B cell (primary cell): ENCODE measurements around the gene MARF1. TPM values are rescaled to one million over a fixed set of nuclear protein-coding genes. Genes with fewer than 3 reads are reported as not detected.

ENCODE experiments used
- ATAC-seq: fragments of 200-7000 bp; cut with Tn5 transposase; one replicate; pipeline ENCODE4 v1.10.0; 2021; ENCODE audit warnings: low read depth, mild to moderate bottlenecking, moderate number of reproducible peaks, moderate library complexity
- CTCF ChIA-PET: fragments of 350-600 bp; sonication (Branson Sonifier 250); formaldehyde crosslinking; loops from one replicate; lab custom pipeline; 2021; ENCODE audit warnings: antibody characterized with exemption, inconsistent platforms; lab: Charles Lee
- POLR2A ChIA-PET: fragments of 350-600 bp; sonication (Branson Sonifier 250); formaldehyde crosslinking; loops from one replicate; lab custom pipeline; 2021; ENCODE audit warnings: antibody characterized with exemption; lab: Charles Lee
- DNase-seq: peaks from one replicate; pipeline ENCODE4 v3.0.0; 2013
- H2AFZ ChIP-seq: 2 replicates; pipeline ENCODE4 v1.6.1; 2012; ENCODE audit warnings: mild to moderate bottlenecking, low read depth, low read length; ENCODE audit not compliant: insufficient read depth, poor library complexity, severe bottlenecking
- H3K27ac ChIP-seq, 2 donors: 1 replicate in 1 of 2; 2 replicates in 1 of 2; pipeline ENCODE4 v1.5.1; 2012 to 2013; ENCODE audit warnings: low read length in 2 of 2, mild to moderate bottlenecking in 2 of 2, moderate library complexity in 1 of 2
- H3K27me3 ChIP-seq, 4 experiments: fragments of 200-600 bp in 1 of 4; sonication (generic) in 1 of 4; replicated peaks in 1 of 4; 1 replicate in 2 of 4; 2 replicates in 2 of 4; pipeline versions ENCODE4 v1.6.1 to v1.7.0; 2013 to 2016; ENCODE audit warnings: low read length in 3 of 4, mild to moderate bottlenecking in 2 of 4, mixed read lengths in 1 of 4, moderate library complexity in 1 of 4; ENCODE audit not compliant: insufficient read depth in 4 of 4, control insufficient read depth in 3 of 4; ENCODE audit errors: control extremely low read depth in 1 of 4
- H3K36me3 ChIP-seq, 2 experiments: replicated peaks in 1 of 2; 1 replicate in 1 of 2; 2 replicates in 1 of 2; pipeline versions ENCODE4 v1.6.1 to v1.7.1; 2013; ENCODE audit warnings: low read length in 1 of 2; ENCODE audit not compliant: insufficient read depth in 2 of 2, control insufficient read depth in 1 of 2; ENCODE audit errors: control extremely low read depth in 1 of 2, extremely low read depth in 1 of 2
- H3K4me1 ChIP-seq, 2 donors: fragments of 200-600 bp in 1 of 2; sonication (generic) in 1 of 2; 1 replicate in 1 of 2; 2 replicates in 1 of 2; pipeline versions ENCODE4 v1.5.1 to v1.6.1; 2013 to 2017; ENCODE audit warnings: low read length in 2 of 2; ENCODE audit not compliant: control insufficient read depth in 2 of 2, insufficient read depth in 2 of 2
- H3K4me2 ChIP-seq: replicated peaks from 2 replicates; pipeline ENCODE3; 2012; ENCODE audit warnings: mild to moderate bottlenecking, low read depth, low read length; ENCODE audit not compliant: poor library complexity, severe bottlenecking
- H3K4me3 ChIP-seq, 5 experiments: fragments of 200-600 bp in 1 of 5; sonication (generic) in 1 of 5; 1 replicate in 3 of 5; 2 replicates in 2 of 5; pipeline versions ENCODE4 v1.5.1 to v1.7.0; 2011 to 2016; ENCODE audit warnings: low read length in 4 of 5, mild to moderate bottlenecking in 4 of 5, low read depth in 2 of 5, control low read depth in 1 of 5, moderate library complexity in 1 of 5; ENCODE audit not compliant: insufficient read depth in 1 of 5; ENCODE audit errors: control extremely low read depth in 1 of 5, extremely low read depth in 1 of 5
- H3K79me2 ChIP-seq: fragments of 200-600 bp; sonication (generic); one replicate; pipeline ENCODE4 v1.6.0; 2016; ENCODE audit warnings: low read length; ENCODE audit not compliant: control insufficient read depth, insufficient read depth
- H3K9ac ChIP-seq: fragments of 200-600 bp; sonication (generic); 2 replicates; pipeline ENCODE4 v1.6.1; 2017; ENCODE audit warnings: mild to moderate bottlenecking, low read length, moderate library complexity
- H3K9me3 ChIP-seq, 3 donors: one replicate each; pipeline versions ENCODE4 v1.6.1 to v1.7.1; 2013; ENCODE audit warnings: low read length in 2 of 3; ENCODE audit not compliant: control insufficient read depth in 2 of 3, insufficient read depth in 1 of 3; ENCODE audit errors: control extremely low read depth in 1 of 3
- H4K20me1 ChIP-seq: 2 replicates; pipeline ENCODE4 v1.6.0; 2012; ENCODE audit warnings: mild to moderate bottlenecking, low read length; ENCODE audit not compliant: insufficient read depth, control insufficient read depth, poor library complexity, severe bottlenecking
- H3K27ac Mint-ChIP-seq: one replicate; pipeline ENCODE4 v1.8.0; 2021; ENCODE audit warnings: mixed read lengths
- H3K27me3 Mint-ChIP-seq: one replicate; pipeline ENCODE4 v1.8.0; 2021; ENCODE audit warnings: mixed read lengths
- H3K4me1 Mint-ChIP-seq: one replicate; pipeline ENCODE4 v1.8.0; 2021; ENCODE audit warnings: mixed read lengths
- H3K4me3 Mint-ChIP-seq: one replicate; pipeline ENCODE4 v1.8.0; 2021; ENCODE audit warnings: mixed read lengths
- H3K9me3 Mint-ChIP-seq: one replicate; pipeline ENCODE4 v1.8.0; 2022; ENCODE audit warnings: mixed read lengths; ENCODE audit not compliant: insufficient read depth
- EZH2 ChIP-seq: IDR thresholded peaks from 2 replicates; pipeline ENCODE4 v1.6.1; 2012; ENCODE audit warnings: borderline replicate concordance, low read depth, mild to moderate bottlenecking, moderate library complexity, low read length; ENCODE audit not compliant: insufficient read depth, poor library complexity, severe bottlenecking
- WGBS: methylation state at CpG from one replicate; pipeline ENCODE4 v1.1.5; 2013; ENCODE audit warnings: missing lambda C conversion rate; ENCODE audit not compliant: insufficient coverage; 5-methylcytosine and 5-hydroxymethylcytosine counted together
- intact Hi-C: fragments of 100-400 bp; cut with micrococcal nuclease; formaldehyde crosslinking; loops from one replicate; pipeline ENCODE4 v1.10.0; 2022
- polyA plus RNA-seq: library from polyadenylated mRNA; depleted of rRNA; stranded (reverse); fragments of >200 nt; gene quantifications from 2 replicates; pipeline ENCODE4 v1.2.3, GENCODE V29; 2012
- total RNA-seq, 2 donors: library from RNA; stranded (reverse); fragments of 120-200 nt in 1 of 2; gene quantifications; 1 replicate in 1 of 2; 2 replicates in 1 of 2; pipeline versions ENCODE4 v1.2.3 to v1.2.4, GENCODE V29; 2013 to 2022
- TF ChIP-seq, protein P1 (sequence below): fragments of 200-600 bp; IDR thresholded peaks from one replicate; pipeline ENCODE4 v1.8.0; 2022; ENCODE audit warnings: antibody characterized with exemption, mild to moderate bottlenecking

The MARF1 gene
- total and polyA plus RNA-seq, 2 donors (not counting 1 experiment from before 2014, with no cell fraction given), result 68.0 to 366 TPM

DNA sequence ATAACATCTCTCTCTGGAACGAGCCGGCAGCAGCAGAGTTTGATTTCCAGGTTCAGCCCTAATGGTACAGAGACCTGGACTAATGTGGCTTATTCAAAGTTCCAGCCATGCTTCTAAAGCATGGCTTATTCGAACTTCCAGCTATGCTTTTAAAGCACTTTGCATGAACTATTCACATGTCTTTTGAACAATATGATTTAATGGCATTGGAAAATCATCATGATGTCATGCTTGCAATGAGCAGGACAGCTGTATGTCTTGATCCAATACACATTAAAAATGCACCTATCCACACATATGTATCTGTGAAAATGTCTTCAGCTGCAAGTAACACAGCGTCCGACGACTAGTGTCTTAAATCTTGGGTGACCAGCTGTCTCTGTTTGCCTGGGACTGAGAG lies 85.7 kb downstream of the MARF1 start:
- H3K27ac Mint-ChIP-seq, result no peak overlapping the region
- ATAC-seq, result no peak
- WGBS, result 100% methylated on average over 5 of the region's 6 CpGs
- intact Hi-C loops, result no loop called here
- Histone ChIP-seq H3K4me2 (no peak overlapping the region), H2AFZ (no peak overlapping the region), H3K79me2 (no peaks in the 10 kb centered on the region), H3K4me1 (no peaks in the 10 kb centered on the region), H3K4me3 (no peak overlapping the region), H3K27ac (no peak overlapping the region), H3K9me3 (peaks cover 0 to 3% (median 0%) of the 10 kb centered on the region in 3 donors), H3K27me3 (no peaks in the 10 kb centered on the region), H4K20me1 (no peaks in the 10 kb centered on the region), H3K9ac (no peak overlapping the region), H3K36me3 (no peaks in the 10 kb centered on the region)
- ChIA-PET CTCF (no interaction called here), POLR2A (no interaction called here)
- no peak overlapping the region for H3K4me3 Mint-ChIP-seq
- no peaks in the 10 kb centered on the region for H3K4me1 Mint-ChIP-seq
- no peak for DNase-seq
- H3K9me3 Mint-ChIP-seq, result no peaks in the 10 kb centered on the region
- H3K27me3 Mint-ChIP-seq, result no peaks in the 10 kb centered on the region
- TF ChIP-seq, protein P1, sequence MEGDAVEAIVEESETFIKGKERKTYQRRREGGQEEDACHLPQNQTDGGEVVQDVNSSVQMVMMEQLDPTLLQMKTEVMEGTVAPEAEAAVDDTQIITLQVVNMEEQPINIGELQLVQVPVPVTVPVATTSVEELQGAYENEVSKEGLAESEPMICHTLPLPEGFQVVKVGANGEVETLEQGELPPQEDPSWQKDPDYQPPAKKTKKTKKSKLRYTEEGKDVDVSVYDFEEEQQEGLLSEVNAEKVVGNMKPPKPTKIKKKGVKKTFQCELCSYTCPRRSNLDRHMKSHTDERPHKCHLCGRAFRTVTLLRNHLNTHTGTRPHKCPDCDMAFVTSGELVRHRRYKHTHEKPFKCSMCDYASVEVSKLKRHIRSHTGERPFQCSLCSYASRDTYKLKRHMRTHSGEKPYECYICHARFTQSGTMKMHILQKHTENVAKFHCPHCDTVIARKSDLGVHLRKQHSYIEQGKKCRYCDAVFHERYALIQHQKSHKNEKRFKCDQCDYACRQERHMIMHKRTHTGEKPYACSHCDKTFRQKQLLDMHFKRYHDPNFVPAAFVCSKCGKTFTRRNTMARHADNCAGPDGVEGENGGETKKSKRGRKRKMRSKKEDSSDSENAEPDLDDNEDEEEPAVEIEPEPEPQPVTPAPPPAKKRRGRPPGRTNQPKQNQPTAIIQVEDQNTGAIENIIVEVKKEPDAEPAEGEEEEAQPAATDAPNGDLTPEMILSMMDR, result no peak

DNA sequence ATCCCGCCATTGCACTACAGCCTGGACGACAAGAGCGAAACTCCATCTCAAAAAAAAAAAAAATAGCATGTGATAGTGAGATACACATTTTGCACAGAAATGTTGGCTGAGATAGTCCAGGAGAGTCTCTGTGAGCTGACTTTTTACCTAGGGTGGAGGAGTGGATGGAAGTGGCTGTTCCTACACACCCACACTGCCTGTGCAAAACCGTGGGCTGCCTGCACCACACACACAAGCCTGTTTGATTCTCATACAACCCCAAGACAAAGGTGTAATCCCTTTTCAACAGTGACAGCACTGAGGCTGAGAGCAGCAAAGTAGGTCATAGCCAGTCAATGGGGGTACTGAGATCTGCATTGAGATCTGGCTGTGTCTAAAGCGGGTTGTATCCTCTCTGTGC lies 86.8 kb downstream of the MARF1 start:
- H3K27me3 Mint-ChIP-seq, result no peaks in the 10 kb centered on the region
- intact Hi-C loops, result no loop called here
- H4K20me1 ChIP-seq, result no peaks in the 10 kb centered on the region
- no peaks in the 10 kb centered on the region for H3K4me1 ChIP-seq
- POLR2A ChIA-PET, result no interaction called here
- H3K4me3 Mint-ChIP-seq, result no peak overlapping the region
- no peaks in the 10 kb centered on the region for H3K79me2 ChIP-seq
- no peaks in the 10 kb centered on the region for H3K9me3 Mint-ChIP-seq
- no peaks in the 10 kb centered on the region for H3K36me3 ChIP-seq
- H3K27ac ChIP-seq, result no peak overlapping the region
- CTCF ChIA-PET, result no interaction called here
- H3K4me3 ChIP-seq, result no peak overlapping the region
- no peaks in the 10 kb centered on the region for H3K4me1 Mint-ChIP-seq
- no CpG with 5 or more reads among the region's 5 CpGs for WGBS
- peaks cover 0 to 3% (median 0%) of the 10 kb centered on the region in 3 donors for H3K9me3 ChIP-seq
- DNase-seq (no peak), ATAC-seq (no peak)
- no peaks in the 10 kb centered on the region for H3K27me3 ChIP-seq
- no peak overlapping the region for H3K4me2 ChIP-seq
- TF ChIP-seq, protein P1, result no peak
- TF ChIP-seq EZH2, result no peak
- H3K9ac ChIP-seq, result no peak overlapping the region
- no peak overlapping the region for H2AFZ ChIP-seq
- no peak overlapping the region for H3K27ac Mint-ChIP-seq
